ENCODE data around the gene UAP1. TPM values are rescaled to one million over a fixed set of nuclear protein-coding genes. Genes with fewer than 3 reads are reported as not detected.

UAP1 gene
- total and polyA plus RNA-seq, 2 donors (not counting 3 experiments of a cell fraction or from before 2014, with no cell fraction given): 30.6 to 89.8 TPM

GRCh38 chr1:162590101-162590500 is 28.6 kb downstream of the UAP1 start:
- no peaks in the 10 kb centered on the region for H3K9me3 ChIP-seq (replicated peaks; ENCODE audit: control insufficient read depth, insufficient read depth, low read length)
- H3K4me3 ChIP-seq (replicated peaks in 1 of 3; ENCODE audit: insufficient read depth in 1 of 3, low read depth in 1 of 3, low read length in 3 of 3): no peak overlapping the region
- no peaks in the 10 kb centered on the region for H3K9me1 ChIP-seq (replicated peaks; ENCODE audit: control insufficient read depth, extremely low read depth, insufficient read depth, low read length)
- DNase-seq (ENCODE audit: low read depth, low spot score) (no peak), FAIRE-seq (no peak)
- no peak overlapping the region for H2AFZ ChIP-seq (ENCODE audit: low read depth, low read length)
- TF ChIP-seq POLR2A (IDR thresholded peaks at IDR 0.05; ENCODE audit: low read depth, low read length) (no peak), FOS (IDR thresholded peaks at IDR 0.05; ENCODE audit: borderline replicate concordance, insufficient read depth, low read length) (no peak), EZH2 (IDR thresholded peaks at IDR 0.05; ENCODE audit: borderline replicate concordance, low read depth, low read length, severe bottlenecking) (no peak), GATA2 (IDR thresholded peaks at IDR 0.05; ENCODE audit: insufficient read depth, insufficient read length, low read depth, low read length) (no peak), CTCF (IDR thresholded peaks at IDR 0.05; ENCODE audit: extremely low read depth in 1 of 2, insufficient read depth in 1 of 2, low read depth in 1 of 2, low read length in 2 of 2) (no peak), JUN (IDR thresholded peaks at IDR 0.05; ENCODE audit: borderline replicate concordance, insufficient read depth, insufficient read length, low read depth) (no peak), POLR2AphosphoS5 (IDR thresholded peaks at IDR 0.05; ENCODE audit: insufficient read depth, low read depth, low read length) (no peak), MYC (IDR thresholded peaks at IDR 0.05; ENCODE audit: low read depth, low read length) (no peak)
- TF ChIP-seq, protein P1, sequence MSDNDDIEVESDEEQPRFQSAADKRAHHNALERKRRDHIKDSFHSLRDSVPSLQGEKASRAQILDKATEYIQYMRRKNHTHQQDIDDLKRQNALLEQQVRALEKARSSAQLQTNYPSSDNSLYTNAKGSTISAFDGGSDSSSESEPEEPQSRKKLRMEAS (IDR thresholded peaks at IDR 0.05; ENCODE audit: insufficient read depth, insufficient read length): no peak
- no peak overlapping the region for H3K27ac ChIP-seq (ENCODE audit: insufficient read depth, low read depth, low read length)
- H3K4me1 ChIP-seq (ENCODE audit: control insufficient read depth, extremely low read depth, insufficient read depth, low read length): no peaks in the 10 kb centered on the region
- H3K4me2 ChIP-seq (ENCODE audit: insufficient read depth, low read length): no peak overlapping the region
- intact Hi-C loops (cut with micrococcal nuclease): no loop called here
- POLR2A ChIA-PET: no interaction called here
- H3K79me2 ChIP-seq (ENCODE audit: control insufficient read depth, insufficient read depth, low read length): peaks cover 11% of the 10 kb centered on the region
- peaks cover 17 to 22% of the 10 kb centered on the region in 2 experiments for H3K36me3 ChIP-seq (ENCODE audit: control insufficient read depth in 2 of 2, extremely low read depth in 1 of 2, insufficient read depth in 2 of 2, low read length in 2 of 2)
- H4K20me1 ChIP-seq (replicated peaks; ENCODE audit: control insufficient read depth, extremely low read depth, insufficient read depth, low read length): no peaks in the 10 kb centered on the region
- no peak overlapping the region for H3K9ac ChIP-seq (replicated peaks; ENCODE audit: extremely low read depth, insufficient read depth, low read length)
- H3K27me3 ChIP-seq (ENCODE audit: control insufficient read depth in 2 of 2, insufficient read depth in 2 of 2, low read length in 2 of 2): no peaks in the 10 kb centered on the region
- CTCF ChIA-PET: no interaction called here
- no TSS peak for BruUV-seq (replicated peaks)
- dilution Hi-C loops (cut with MboI; ENCODE audit: extremely low pct_ligation_motif_present, low sequenced_read_pairs): no loop called here
